Psoas muscle (tissue), 8 donors: ENCODE measurements around the gene PEG3. TPM values are rescaled to one million over a fixed set of nuclear protein-coding genes. Genes with fewer than 3 reads are reported as not detected.
"Not testable (repeated sequence)": the region's sequence is repeated elsewhere in the genome, so short reads cannot be mapped to it uniquely, and the experiment has no call there.

Experiments used
- ATAC-seq, 4 donors: fragments of 200-7000 bp; cut with Tn5 transposase; one replicate each; pipeline ENCODE4 v1.9.1; 2020; ENCODE audit warnings: moderate library complexity in 3 of 4, mild to moderate bottlenecking in 2 of 4
- DNase-seq, 2 donors: peaks; one replicate each; pipeline ENCODE4 v3.0.0-alpha.2; 2020
- H3K27ac ChIP-seq: fragments of 200-600 bp; one replicate; pipeline ENCODE4 v1.8.0; 2022
- H3K27me3 ChIP-seq, 3 donors: fragments of 200-600 bp in 1 of 3; one replicate each; pipeline versions ENCODE4 v1.6.1 to v1.8.0; 2013 to 2022; ENCODE audit warnings: low read length in 2 of 3, mild to moderate bottlenecking in 2 of 3, moderate library complexity in 1 of 3; ENCODE audit not compliant: insufficient read depth in 3 of 3
- H3K36me3 ChIP-seq, 2 donors: fragments of 200-600 bp in 1 of 2; one replicate each; pipeline versions ENCODE4 v1.6.1 to v1.8.0; 2013 to 2022; ENCODE audit warnings: low read depth in 1 of 2, mild to moderate bottlenecking in 1 of 2, moderate library complexity in 1 of 2; ENCODE audit not compliant: insufficient read depth in 1 of 2
- H3K4me1 ChIP-seq: fragments of 200-600 bp; one replicate; pipeline ENCODE4 v1.8.0; 2022
- H3K4me3 ChIP-seq: fragments of 200-600 bp; one replicate; pipeline ENCODE4 v1.8.0; 2022; ENCODE audit warnings: mild to moderate bottlenecking
- H3K9me3 ChIP-seq: fragments of 200-600 bp; one replicate; pipeline ENCODE4 v1.8.0; 2022
- WGBS, 3 donors: extraction: QIAGEN DNeasy Blood & Tissue Kit; methylation state at CpG; one replicate each; pipeline versions ENCODE4 v1.1.6 to v1.1.7; 2013; 5-methylcytosine and 5-hydroxymethylcytosine counted together
- intact Hi-C, 2 donors: fragments of 100-400 bp; cut with DNase I; formaldehyde crosslinking; loops; one replicate each; pipeline versions ENCODE4 v1.11.0 to v1.14.2; 2022
- polyA plus RNA-seq, 3 donors: library from polyadenylated mRNA; stranded (reverse); fragments of 200-250 nt; gene quantifications; one replicate each; pipeline ENCODE4 v1.2.3, GENCODE V29; 2013
- total RNA-seq, 4 donors: library from RNA; stranded (reverse); fragmentation: NEBNext Ultra II Directional in 2 of 4; extraction: Animal tissue kit (Norgen Biotek cat#: 25700) in 2 of 4; gene quantifications; one replicate each; pipeline versions ENCODE4 v1.2.1 to v1.2.4, GENCODE V29; 2021 to 2023
- TF ChIP-seq, protein P1 (sequence below): fragments of 200-600 bp; IDR thresholded peaks from one replicate; pipeline ENCODE4 v1.8.0; 2022; ENCODE audit warnings: antibody characterized with exemption
- donor health status: healthy with polysubstance abuse.
- donor health status: DM: no; HTN: no; CAD: no; lungs with moderate emphysema.
- donor health status: Bipolar disorder and iron deficiency.
- donor health status: healthy.
- donor health status: DM: yes; HTN: yes; CAD: no.
- donor health status: DM: no; HTN: no; CAD: no.
- donor health status: DM: no; HTN: no; CAD: no.
- donor health status: DM: yes; HTN: yes; CAD: no.

The PEG3 gene
- total and polyA plus RNA-seq, 7 donors, result 0.08 to 2.7 (median 0.97) TPM

DNA sequence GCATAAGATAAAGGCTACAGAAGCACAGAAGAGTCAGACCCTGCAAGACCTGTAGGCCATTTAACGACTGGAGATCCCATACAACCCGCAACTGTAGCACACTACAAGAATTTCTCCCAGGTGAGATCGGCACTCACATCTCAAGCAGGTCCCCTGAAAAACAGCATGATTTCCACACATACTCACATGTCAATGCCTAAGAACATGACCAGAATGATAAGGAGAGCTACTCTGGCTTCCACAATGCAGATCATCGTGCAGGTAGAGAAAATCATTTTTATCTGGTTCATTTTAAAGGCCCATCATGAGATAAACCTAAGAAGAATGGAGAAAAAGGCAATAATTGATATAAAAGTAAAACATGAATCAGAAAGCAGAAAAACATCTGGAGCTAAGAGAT, 17.5 kb upstream of the PEG3 start:
- intact Hi-C loops, result no loop called here

DNA sequence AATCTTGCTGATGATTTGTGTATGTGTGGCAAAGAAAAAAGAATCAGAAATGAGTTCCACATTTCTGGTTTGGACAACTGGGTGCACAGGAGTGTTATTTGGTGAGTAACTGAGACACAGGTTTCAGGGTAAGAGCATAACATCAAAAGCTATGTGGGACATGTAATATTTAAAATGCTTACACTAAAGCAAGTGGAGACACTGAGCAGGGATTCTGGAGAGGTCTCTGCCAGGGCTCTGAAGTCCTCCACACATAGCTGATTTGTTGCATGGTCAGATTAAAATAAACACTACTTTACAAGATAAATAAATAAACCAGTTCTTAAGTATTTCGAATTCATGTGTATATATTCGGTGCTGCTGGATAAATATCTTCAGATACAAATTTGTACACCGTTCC, 16.3 kb upstream of the PEG3 start:
- DNase-seq (no peak), ATAC-seq (no peak)
- Histone ChIP-seq H3K4me3 (no peak overlapping the region), H3K9me3 (no peaks in the 10 kb centered on the region), H3K36me3 (no peaks in the 10 kb centered on the region), H3K4me1 (no peaks in the 10 kb centered on the region), H3K27me3 (no peaks in the 10 kb centered on the region), H3K27ac (no peak overlapping the region)
- intact Hi-C loops, result no loop called here
- TF ChIP-seq, protein P1, sequence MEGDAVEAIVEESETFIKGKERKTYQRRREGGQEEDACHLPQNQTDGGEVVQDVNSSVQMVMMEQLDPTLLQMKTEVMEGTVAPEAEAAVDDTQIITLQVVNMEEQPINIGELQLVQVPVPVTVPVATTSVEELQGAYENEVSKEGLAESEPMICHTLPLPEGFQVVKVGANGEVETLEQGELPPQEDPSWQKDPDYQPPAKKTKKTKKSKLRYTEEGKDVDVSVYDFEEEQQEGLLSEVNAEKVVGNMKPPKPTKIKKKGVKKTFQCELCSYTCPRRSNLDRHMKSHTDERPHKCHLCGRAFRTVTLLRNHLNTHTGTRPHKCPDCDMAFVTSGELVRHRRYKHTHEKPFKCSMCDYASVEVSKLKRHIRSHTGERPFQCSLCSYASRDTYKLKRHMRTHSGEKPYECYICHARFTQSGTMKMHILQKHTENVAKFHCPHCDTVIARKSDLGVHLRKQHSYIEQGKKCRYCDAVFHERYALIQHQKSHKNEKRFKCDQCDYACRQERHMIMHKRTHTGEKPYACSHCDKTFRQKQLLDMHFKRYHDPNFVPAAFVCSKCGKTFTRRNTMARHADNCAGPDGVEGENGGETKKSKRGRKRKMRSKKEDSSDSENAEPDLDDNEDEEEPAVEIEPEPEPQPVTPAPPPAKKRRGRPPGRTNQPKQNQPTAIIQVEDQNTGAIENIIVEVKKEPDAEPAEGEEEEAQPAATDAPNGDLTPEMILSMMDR, result no peak
- 90 to 95% (median 92%) methylated on average over 3 of the region's 3 CpGs for WGBS, 3 donors

More for the DNA sequence above, 17.5 kb upstream of the PEG3 start:
- DNase-seq, result no peak
- Histone ChIP-seq H3K4me1 (no peaks in the 10 kb centered on the region), H3K27me3 (no peaks in the 10 kb centered on the region), H3K4me3 (no peak overlapping the region), H3K36me3 (no peaks in the 10 kb centered on the region), H3K9me3 (no peaks in the 10 kb centered on the region), H3K27ac (no peak overlapping the region)
- WGBS, 3 donors, result 88 to 94% (median 92%) methylated on average over 4 of the region's 4 CpGs
- TF ChIP-seq, protein P1, result no peak
- no peak for ATAC-seq

DNA sequence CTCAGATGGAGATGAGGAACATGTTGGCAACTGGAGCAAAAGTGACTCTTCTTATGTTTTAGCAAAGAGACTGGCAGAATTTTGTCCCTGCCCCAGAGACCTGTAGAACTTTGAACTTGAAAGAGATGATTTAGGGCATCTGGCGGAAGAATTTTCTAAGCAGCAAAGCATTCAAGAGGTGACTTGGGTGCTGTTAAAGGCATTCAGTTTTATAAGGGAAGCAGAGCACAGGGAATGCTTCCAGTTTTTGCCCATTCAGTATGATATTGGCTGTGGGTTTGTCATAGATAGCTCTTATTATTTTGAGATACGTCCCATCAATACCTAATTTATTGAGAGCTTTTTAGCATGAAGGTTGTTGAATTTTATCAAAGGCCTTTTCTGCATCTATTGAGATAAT, 11.8 kb upstream of the PEG3 start:
- DNase-seq, H3K4me3 ChIP-seq, H3K4me1 ChIP-seq, H3K36me3 ChIP-seq, intact Hi-C loops, ATAC-seq, H3K27ac ChIP-seq, H3K9me3 ChIP-seq, H3K27me3 ChIP-seq: not testable (repeated sequence)
- WGBS, 3 donors, result 89 to 100% (median 90%) methylated on average over 2 of the region's 2 CpGs

DNA sequence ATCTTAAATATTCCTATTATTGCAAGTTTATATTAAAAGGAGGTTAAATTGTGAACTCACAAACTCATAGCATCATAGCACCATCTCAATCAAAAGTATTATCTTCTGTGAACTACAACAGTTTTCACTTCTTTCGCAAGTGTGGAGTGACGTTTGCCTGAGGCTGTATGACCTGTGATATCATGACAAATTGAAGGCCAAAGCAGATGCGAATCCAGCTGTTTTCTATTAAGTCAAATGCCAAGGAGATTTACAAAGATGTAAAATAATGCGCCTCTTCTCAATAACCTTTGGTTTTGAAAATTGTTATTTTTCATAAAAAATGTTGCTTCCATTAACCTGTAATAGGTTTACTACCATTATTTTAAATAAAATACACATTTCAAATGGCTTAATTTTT, 7.6 kb upstream of the PEG3 start:
- H3K36me3 ChIP-seq, result no peaks in the 10 kb centered on the region
- no peak overlapping the region for H3K27ac ChIP-seq
- intact Hi-C loops, result no loop called here
- no peak for DNase-seq
- H3K4me3 ChIP-seq, result no peak overlapping the region
- H3K27me3 ChIP-seq, result no peaks in the 10 kb centered on the region
- no peak for ATAC-seq
- 37 to 61% (median 50%) methylated on average over 4 of the region's 4 CpGs for WGBS, 3 donors
- TF ChIP-seq, protein P1, result no peak
- H3K9me3 ChIP-seq, result no peaks in the 10 kb centered on the region
- no peaks in the 10 kb centered on the region for H3K4me1 ChIP-seq

DNA sequence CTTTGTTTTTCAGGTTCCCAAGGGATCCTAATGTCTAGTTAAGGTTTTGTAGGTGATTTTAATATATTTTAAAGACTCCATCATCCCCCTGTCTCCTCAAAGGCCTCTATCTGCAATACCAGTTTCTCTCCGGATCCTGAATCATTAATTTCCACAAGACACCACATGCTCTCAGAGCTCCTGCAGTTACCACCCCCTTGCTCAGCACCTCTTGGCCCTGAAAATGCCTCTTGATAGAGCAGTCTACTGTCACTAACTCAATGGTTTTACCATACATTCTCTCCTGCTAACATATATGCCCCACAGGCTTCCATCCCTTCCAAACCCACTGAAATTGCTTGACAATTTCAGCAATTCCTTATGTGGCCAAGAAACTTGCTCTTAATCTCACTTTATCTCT, 1.9 kb upstream of the PEG3 start:
- H3K36me3 ChIP-seq, result no peaks in the 10 kb centered on the region
- 86 to 88% (median 86%) methylated on average over 1 of the region's 1 CpG for WGBS, 3 donors
- no peaks in the 10 kb centered on the region for H3K27me3 ChIP-seq
- ATAC-seq (no peak), DNase-seq (no peak)
- H3K4me3 ChIP-seq, result no peak overlapping the region
- no peaks in the 10 kb centered on the region for H3K9me3 ChIP-seq
- intact Hi-C loops, result no loop called here
- no peak overlapping the region for H3K27ac ChIP-seq
- no peaks in the 10 kb centered on the region for H3K4me1 ChIP-seq
- TF ChIP-seq, protein P1, result no peak
